Astrocyte (in vitro differentiated cells and primary cell): ENCODE data around the gene ATXN1. TPM values are rescaled to one million over a fixed set of nuclear protein-coding genes. Genes with fewer than 3 reads are reported as not detected.

ENCODE experiments used
- DNase-seq: peaks from one replicate; pipeline ENCODE4 v3.0.0-alpha.2; 2010; ENCODE audit warnings: low read depth
- FAIRE-seq: peaks from 2 replicates; lab custom pipeline; 2011; peaks lifted over from hg19 to GRCh38; lab: Jason Lieb, UNC
- H2AFZ ChIP-seq: 2 replicates; pipeline ENCODE4 v1.6.0; 2012; ENCODE audit warnings: low read depth, low read length, inconsistent platforms
- H3K27ac ChIP-seq: 2 replicates; pipeline ENCODE4 v1.5.1; 2011; ENCODE audit warnings: low read depth, low read length, inconsistent platforms
- H3K27me3 ChIP-seq: 2 replicates; pipeline ENCODE4 v1.6.0; 2011; ENCODE audit warnings: low read length, inconsistent platforms; ENCODE audit not compliant: insufficient read depth
- H3K36me3 ChIP-seq: 2 replicates; pipeline ENCODE4 v1.5.1; 2011; ENCODE audit warnings: low read length, inconsistent platforms; ENCODE audit not compliant: insufficient read depth
- H3K4me1 ChIP-seq: 2 replicates; pipeline ENCODE4 v1.5.1; 2011; ENCODE audit warnings: low read length, inconsistent platforms; ENCODE audit not compliant: insufficient read depth
- H3K4me2 ChIP-seq: 2 replicates; pipeline ENCODE4 v1.6.0; 2012; ENCODE audit warnings: low read length, inconsistent platforms
- H3K4me3 ChIP-seq: 2 replicates; pipeline ENCODE4 v1.5.1; 2011; ENCODE audit warnings: low read depth, mild to moderate bottlenecking, low read length, inconsistent platforms; ENCODE audit not compliant: insufficient read depth
- H3K79me2 ChIP-seq: 2 replicates; pipeline ENCODE4 v1.6.0; 2012; ENCODE audit warnings: mild to moderate bottlenecking, low read length, inconsistent platforms; ENCODE audit not compliant: insufficient read depth
- H3K9ac ChIP-seq: 2 replicates; pipeline ENCODE4 v1.6.0; 2012; ENCODE audit warnings: mild to moderate bottlenecking, low read length, inconsistent platforms
- H3K9me3 ChIP-seq: 2 replicates; pipeline ENCODE4 v1.5.1; 2012; ENCODE audit warnings: low read depth, mild to moderate bottlenecking, low read length, inconsistent platforms; ENCODE audit not compliant: insufficient read depth
- H4K20me1 ChIP-seq: 2 replicates; pipeline ENCODE4 v1.6.0; 2012; ENCODE audit warnings: low read length, inconsistent platforms; ENCODE audit not compliant: insufficient read depth
- H3K27ac Mint-ChIP-seq: one replicate; pipeline ENCODE4 v1.8.0; 2021; ENCODE audit warnings: mild to moderate bottlenecking, mixed read lengths; ENCODE audit not compliant: unreplicated experiment
- H3K27me3 Mint-ChIP-seq: one replicate; pipeline ENCODE4 v1.8.0; 2021; ENCODE audit warnings: low read depth, mixed read lengths; ENCODE audit not compliant: unreplicated experiment
- H3K36me3 Mint-ChIP-seq: one replicate; pipeline ENCODE4 v1.8.0; 2021; ENCODE audit warnings: low read depth, mixed read lengths; ENCODE audit not compliant: unreplicated experiment
- H3K4me1 Mint-ChIP-seq: one replicate; pipeline ENCODE4 v1.8.0; 2021; ENCODE audit warnings: low read depth, mixed read lengths; ENCODE audit not compliant: unreplicated experiment
- H3K4me3 Mint-ChIP-seq: one replicate; pipeline ENCODE4 v1.8.0; 2021; ENCODE audit warnings: mild to moderate bottlenecking, moderate library complexity, mixed read lengths; ENCODE audit not compliant: unreplicated experiment
- H3K9me3 Mint-ChIP-seq: one replicate; pipeline ENCODE4 v1.8.0; 2021; ENCODE audit warnings: mild to moderate bottlenecking, mixed read lengths; ENCODE audit not compliant: unreplicated experiment
- EZH2 ChIP-seq: IDR thresholded peaks from 2 replicates; pipeline ENCODE4 v1.6.1; 2012; ENCODE audit warnings: mild to moderate bottlenecking, low read length, inconsistent platforms; ENCODE audit not compliant: insufficient read depth
- total RNA-seq: library from RNA; stranded (reverse); gene quantifications from 2 replicates; pipeline ENCODE4 v1.2.1, GENCODE V29; 2021
- TF ChIP-seq, protein P1 (sequence below): IDR thresholded peaks from 2 replicates; pipeline ENCODE4 v1.5.1; 2011; ENCODE audit warnings: low read depth, mild to moderate bottlenecking, inconsistent platforms, low read length, moderate library complexity; ENCODE audit not compliant: insufficient read depth

Gene ATXN1
- total RNA-seq, 1 donor from 2014 or later = 70.9 TPM

DNA sequence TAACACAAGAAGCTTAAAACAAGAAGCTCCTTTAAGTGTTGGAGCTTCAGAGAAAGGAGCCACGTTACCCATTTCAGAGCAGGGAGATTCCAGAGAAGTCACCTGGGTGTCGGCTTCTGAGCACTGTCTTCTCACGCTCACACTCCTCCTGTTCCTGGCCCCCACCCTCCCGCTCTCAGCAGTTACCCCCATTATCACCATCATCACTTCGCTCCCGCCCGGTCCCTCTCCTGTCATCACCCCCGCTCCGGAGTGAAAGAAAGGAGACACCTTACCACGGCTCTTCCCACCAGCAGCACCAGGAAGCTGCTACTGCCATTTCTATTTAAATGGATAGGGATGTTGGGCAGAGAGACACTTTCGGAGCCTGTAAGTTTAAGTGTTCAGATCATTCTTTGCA lies 399.0 kb downstream of the ATXN1 start:
- Mint-ChIP-seq H3K36me3 (peaks cover 10% of the 10 kb centered on the region), H3K27ac (no peak overlapping the region), H3K27me3 (no peaks in the 10 kb centered on the region), H3K4me1 (peaks cover 4% of the 10 kb centered on the region), H3K9me3 (peaks cover 2% of the 10 kb centered on the region), H3K4me3 (no peak overlapping the region)
- no peaks in the 10 kb centered on the region for H3K36me3 ChIP-seq
- H3K27me3 ChIP-seq = no peaks in the 10 kb centered on the region
- no peak overlapping the region for H3K9ac ChIP-seq
- H3K9me3 ChIP-seq = no peaks in the 10 kb centered on the region
- no peak for DNase-seq
- H3K79me2 ChIP-seq = no peaks in the 10 kb centered on the region
- H4K20me1 ChIP-seq = peaks cover 4% of the 10 kb centered on the region
- no peak overlapping the region for H3K27ac ChIP-seq
- FAIRE-seq = no peak
- H2AFZ ChIP-seq = no peak overlapping the region
- no peak for TF ChIP-seq EZH2
- TF ChIP-seq, protein P1, sequence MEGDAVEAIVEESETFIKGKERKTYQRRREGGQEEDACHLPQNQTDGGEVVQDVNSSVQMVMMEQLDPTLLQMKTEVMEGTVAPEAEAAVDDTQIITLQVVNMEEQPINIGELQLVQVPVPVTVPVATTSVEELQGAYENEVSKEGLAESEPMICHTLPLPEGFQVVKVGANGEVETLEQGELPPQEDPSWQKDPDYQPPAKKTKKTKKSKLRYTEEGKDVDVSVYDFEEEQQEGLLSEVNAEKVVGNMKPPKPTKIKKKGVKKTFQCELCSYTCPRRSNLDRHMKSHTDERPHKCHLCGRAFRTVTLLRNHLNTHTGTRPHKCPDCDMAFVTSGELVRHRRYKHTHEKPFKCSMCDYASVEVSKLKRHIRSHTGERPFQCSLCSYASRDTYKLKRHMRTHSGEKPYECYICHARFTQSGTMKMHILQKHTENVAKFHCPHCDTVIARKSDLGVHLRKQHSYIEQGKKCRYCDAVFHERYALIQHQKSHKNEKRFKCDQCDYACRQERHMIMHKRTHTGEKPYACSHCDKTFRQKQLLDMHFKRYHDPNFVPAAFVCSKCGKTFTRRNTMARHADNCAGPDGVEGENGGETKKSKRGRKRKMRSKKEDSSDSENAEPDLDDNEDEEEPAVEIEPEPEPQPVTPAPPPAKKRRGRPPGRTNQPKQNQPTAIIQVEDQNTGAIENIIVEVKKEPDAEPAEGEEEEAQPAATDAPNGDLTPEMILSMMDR = no peak
- no peaks in the 10 kb centered on the region for H3K4me1 ChIP-seq
- H3K4me2 ChIP-seq = no peak overlapping the region
- H3K4me3 ChIP-seq = no peak overlapping the region

DNA sequence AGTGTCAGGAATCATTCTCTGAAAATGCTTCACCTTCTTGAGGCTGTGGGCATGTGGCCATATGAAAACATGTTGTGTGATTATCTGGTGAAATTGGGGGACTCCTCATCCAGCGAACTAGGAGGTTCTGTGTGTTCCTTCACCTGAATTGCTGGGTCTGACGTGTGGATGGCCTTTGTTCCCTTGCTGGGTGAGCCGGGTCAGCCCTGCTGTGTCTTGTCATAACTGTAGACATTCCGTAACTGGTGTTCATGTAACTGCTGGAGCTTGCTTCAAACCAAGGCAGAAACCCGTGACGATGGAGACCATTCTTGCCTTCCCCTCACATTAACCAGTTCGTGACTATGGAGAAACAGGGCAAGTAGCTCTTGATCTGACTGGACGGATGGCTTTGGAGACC lies 399.4 kb downstream of the ATXN1 start:
- peaks cover 4% of the 10 kb centered on the region for H4K20me1 ChIP-seq
- H3K9ac ChIP-seq = no peak overlapping the region
- no peak overlapping the region for H3K4me3 Mint-ChIP-seq
- H3K27ac ChIP-seq = no peak overlapping the region
- peaks cover 2% of the 10 kb centered on the region for H3K9me3 Mint-ChIP-seq
- H3K4me2 ChIP-seq = no peak overlapping the region
- peaks cover 2% of the 10 kb centered on the region for H3K4me1 Mint-ChIP-seq
- TF ChIP-seq, protein P1 = no peak
- no peak for TF ChIP-seq EZH2
- H3K36me3 Mint-ChIP-seq = peaks cover 10% of the 10 kb centered on the region
- no peak overlapping the region for H3K4me3 ChIP-seq
- no peaks in the 10 kb centered on the region for H3K27me3 Mint-ChIP-seq
- no peaks in the 10 kb centered on the region for H3K36me3 ChIP-seq
- FAIRE-seq (no peak), DNase-seq (no peak)
- H3K27ac Mint-ChIP-seq = no peak overlapping the region
- no peak overlapping the region for H2AFZ ChIP-seq
- no peaks in the 10 kb centered on the region for H3K27me3 ChIP-seq
- no peaks in the 10 kb centered on the region for H3K4me1 ChIP-seq
- no peaks in the 10 kb centered on the region for H3K9me3 ChIP-seq
- no peaks in the 10 kb centered on the region for H3K79me2 ChIP-seq

DNA sequence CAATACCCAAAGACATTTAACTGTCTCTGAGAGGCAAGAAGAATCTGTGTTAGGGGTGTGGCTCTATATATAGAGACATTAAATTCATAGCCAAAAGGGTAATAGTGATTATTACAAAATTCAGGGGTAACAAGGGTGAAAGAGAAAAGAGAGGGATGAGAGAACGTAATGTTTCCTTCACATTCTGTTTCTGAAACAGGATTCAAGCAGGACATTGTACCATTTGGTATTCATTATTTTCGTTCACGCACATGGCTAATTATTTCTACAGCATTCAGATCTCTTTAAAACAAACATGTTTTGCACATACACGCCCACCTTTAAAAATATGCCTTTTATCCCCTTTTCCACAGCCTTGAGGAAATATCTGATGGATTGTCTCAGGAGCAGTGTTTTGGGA lies 400.1 kb downstream of the ATXN1 start:
- H3K4me3 Mint-ChIP-seq = no peak overlapping the region
- H3K9me3 Mint-ChIP-seq = peaks cover 2% of the 10 kb centered on the region
- Histone ChIP-seq H3K9me3 (no peaks in the 10 kb centered on the region), H3K9ac (no peak overlapping the region), H4K20me1 (peaks cover 4% of the 10 kb centered on the region), H3K27me3 (no peaks in the 10 kb centered on the region), H3K27ac (no peak overlapping the region), H2AFZ (no peak overlapping the region), H3K36me3 (no peaks in the 10 kb centered on the region), H3K4me1 (peaks cover 7% of the 10 kb centered on the region), H3K4me3 (no peak overlapping the region), H3K79me2 (no peaks in the 10 kb centered on the region), H3K4me2 (no peak overlapping the region)
- H3K27me3 Mint-ChIP-seq = no peaks in the 10 kb centered on the region
- H3K36me3 Mint-ChIP-seq = peaks cover 10% of the 10 kb centered on the region
- H3K27ac Mint-ChIP-seq = no peak overlapping the region
- peaks cover 3% of the 10 kb centered on the region for H3K4me1 Mint-ChIP-seq
- FAIRE-seq (peak; percentile 32), DNase-seq (no peak)
- TF ChIP-seq EZH2 = no peak
- TF ChIP-seq, protein P1 = no peak
